Stimulated activated CD8-positive, alpha-beta memory T cell treated with anti-CD3 and anti-CD28 coated beads, Interleukin-12 subunit alpha, Interleukin-12 subunit beta, amount 100 ng/mL, for 24 hours (primary cell): ENCODE results near the gene THOC7.

ENCODE experiments used
- DNase-seq: peaks from one replicate; pipeline ENCODE4 v3.0.0-alpha.2; 2020; ENCODE audit errors: extremely low read depth

THOC7 gene

DNA sequence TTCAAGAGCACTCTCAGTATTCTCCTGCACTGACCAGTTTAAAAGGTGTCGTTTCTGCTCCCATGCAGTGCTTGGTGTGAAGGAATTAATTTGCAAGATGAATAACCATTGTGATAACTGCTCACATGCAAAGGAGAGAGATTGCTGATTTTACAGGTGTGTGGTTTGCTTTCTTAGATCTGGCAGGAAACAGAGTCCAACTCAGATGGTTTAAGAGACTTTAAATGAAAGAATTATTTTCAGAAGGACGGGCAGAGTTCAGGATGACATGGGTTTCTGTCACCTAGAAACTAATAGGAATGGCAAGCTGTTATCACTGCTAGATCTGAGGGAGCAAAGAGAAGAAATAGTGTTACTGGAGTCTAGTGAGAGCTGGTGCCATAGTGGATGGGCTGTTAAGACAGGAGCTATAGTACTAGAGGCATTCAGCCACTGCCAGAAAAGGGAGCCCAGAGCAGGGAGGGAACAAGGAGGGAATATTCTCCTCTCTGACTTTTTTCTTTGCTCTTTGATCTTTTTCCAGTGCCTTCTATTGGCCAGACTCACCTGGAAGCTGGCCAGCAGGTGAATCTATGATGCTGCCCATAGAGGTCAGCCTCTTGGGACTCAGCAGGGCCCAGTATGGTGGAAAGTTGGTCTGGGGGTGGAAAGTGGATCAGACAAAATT, 14.9 kb upstream of the THOC7 start:
- no peak for DNase-seq

DNA sequence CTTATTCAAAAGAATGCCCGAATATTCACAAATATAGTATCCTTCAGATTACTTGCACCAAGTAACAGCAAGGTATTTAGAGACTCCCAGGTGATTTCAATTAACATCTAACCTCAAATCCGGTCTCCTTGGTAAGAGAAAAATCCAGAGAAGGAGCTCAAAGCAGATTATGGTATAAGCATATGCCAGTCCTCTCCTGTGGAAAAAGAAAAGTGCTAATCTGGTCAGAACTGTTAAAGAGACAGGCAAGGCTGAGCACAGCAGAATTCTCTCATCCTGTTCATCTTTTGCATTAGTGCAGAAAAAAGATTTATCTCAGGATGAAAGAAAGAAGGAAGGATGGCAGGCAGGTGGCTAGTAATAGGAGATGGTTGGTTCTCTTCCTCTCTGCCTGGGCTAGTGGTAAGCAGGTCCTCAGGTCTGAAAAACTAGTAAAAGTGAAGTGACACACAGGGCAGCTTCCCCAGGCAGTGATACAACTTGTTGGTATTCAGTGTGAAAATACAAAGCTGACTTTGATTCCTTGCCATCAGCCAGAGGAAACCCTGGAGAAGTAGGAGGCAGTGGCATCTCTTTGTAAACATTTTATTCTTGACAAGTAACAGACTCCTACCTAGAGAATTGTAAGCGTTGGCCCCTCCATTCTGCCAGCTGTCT, 14.3 kb upstream of the THOC7 start:
- DNase-seq, result no peak

- no peak for DNase-seq
Measured at GRCh38 chr3:63876260-63876659, 12.7 kb upstream of the THOC7 start.

DNA sequence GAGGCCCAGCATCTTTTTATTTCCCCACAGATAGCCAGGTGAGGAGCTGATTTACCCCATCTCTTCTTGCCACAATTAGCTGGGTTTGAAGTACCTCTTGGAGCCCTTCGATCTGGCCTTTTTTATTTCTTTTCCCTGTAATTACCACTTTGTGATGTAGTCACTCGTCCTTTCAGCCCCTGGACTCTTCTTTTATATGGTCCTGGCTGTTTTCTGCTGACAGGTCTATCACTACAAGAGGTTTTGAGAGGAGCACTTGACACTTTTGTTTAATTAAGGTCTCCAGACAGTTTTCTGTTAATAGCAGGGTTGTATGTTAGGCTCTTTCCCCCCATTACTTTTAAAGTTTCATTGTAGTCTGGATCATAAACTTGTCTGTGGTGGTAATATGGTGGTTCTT, 11.9 kb upstream of the THOC7 start:
- no peak for DNase-seq

- DNase-seq, result no peak
Measured at GRCh38 chr3:63874769-63875168, 11.2 kb upstream of the THOC7 start.

- DNase-seq, result no peak
Measured at GRCh38 chr3:63872135-63872924, 8.7 kb upstream of the THOC7 start.

- DNase-seq, result no peak
Measured at GRCh38 chr3:63870615-63871005, 7.0 kb upstream of the THOC7 start.

GRCh38 chr3:63869940-63870614, 6.5 kb upstream of the THOC7 start:
- no peak for DNase-seq

DNA sequence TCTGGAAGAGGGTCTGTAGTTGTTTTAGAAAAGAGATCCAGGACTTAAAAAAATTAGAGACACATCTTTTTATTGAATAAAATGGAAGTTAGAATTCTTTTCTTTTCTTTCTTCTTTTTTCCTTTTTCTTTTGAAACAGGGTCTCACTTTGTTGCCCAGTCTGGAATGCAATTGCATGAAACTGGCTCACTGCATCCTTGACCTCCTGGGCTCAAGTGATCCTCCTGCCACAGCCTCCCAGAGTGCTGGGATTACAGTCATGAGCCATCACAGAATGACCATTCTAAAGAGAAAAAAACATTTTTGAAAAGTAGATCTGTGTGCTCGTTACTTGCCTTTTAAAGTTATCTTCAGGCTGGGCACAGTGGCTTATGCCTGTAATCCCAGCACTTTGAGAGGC, 3.6 kb upstream of the THOC7 start:
- DNase-seq, result no peak

GRCh38 chr3:63864965-63865327, 1.3 kb upstream of the THOC7 start:
- DNase-seq, result no peak

DNA sequence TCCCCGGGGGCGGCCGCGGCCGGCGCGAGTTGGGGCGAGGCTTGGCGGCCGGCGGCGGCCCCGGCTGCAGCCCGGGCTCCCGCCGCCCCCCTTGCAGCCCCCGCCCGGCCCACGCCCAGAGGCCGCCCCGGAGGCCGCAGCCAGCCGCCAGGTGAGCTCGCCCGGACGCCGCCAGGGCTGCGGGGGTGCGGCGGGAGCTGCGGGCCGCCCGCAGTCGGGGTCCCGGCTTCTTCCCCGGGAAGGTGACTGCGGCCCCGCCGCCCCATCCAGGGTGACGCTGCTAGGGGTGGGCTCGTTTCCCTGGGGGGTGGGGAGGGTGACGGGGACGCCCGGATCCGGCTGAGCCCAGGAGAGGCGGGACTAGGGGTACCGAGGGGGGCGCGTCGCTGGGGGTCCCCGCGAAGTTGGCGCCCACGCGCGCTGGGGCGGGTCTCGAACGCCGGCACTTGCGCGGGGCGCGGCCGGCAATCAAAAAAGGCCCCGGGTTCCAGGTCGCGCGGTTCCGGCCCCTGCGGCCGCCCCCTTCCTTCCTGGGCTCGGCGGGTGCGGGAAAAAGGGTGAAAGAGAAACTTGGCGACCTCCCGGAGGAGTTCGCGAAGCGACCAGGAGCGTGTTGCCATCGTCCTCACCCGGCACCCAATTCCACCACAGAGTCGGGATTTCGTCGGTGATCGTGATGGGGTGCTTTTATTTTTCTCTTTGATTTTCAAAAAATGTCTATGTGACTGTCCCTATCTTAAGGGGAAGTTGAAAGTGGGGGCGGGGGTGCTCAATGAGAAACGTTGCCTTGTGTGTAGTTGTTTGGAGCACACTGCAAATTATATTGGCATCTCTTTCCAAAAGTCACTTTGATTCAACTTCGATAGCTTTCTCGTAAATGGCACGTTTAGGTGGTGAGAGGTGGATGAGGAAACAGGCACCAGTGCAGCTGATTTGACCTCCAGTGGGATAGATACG, 681 bp upstream of the THOC7 start:
- DNase-seq, result peak; percentile 11

GRCh38 chr3:63862804-63863149, 828 bp downstream of the THOC7 start:
- no peak for DNase-seq

DNA sequence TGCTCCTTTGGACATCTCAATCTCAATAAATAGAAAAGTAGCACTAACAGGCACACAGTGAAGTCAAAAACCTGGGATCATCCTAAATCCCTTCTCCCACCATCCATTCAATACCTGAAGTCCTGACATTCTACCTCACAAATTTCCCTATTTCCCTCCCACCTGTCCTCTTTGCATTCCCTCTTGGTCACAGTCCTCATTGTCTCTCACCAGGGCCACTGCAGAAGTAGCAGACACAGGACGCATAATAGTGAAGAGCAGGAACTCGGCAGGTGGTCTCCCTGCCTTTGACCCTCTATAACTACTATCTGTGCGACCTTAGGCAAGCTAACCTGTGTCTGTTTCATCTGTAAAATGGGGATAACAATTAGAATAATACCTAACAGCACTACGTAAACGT, 2.3 kb downstream of the THOC7 start:
- no peak for DNase-seq

DNA sequence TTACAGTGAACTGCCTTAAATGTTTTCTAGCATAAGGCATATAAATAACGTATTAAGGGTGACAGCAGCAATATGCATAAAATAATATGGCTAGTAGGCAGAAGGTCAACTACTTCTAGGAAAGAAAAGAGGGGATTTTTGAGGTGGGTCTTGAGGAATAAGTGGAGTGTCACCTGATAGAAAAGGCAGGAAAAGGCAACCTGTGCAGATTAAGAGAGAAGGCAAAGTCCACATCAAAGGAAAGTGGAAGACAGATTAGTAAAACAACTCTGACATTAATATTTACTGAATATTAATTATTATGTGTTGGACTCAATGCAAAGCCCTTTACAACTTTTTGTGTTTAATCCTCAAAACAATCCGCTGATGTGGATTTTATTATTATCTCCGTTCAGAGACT, 2.8 kb downstream of the THOC7 start:
- no peak for DNase-seq

DNA sequence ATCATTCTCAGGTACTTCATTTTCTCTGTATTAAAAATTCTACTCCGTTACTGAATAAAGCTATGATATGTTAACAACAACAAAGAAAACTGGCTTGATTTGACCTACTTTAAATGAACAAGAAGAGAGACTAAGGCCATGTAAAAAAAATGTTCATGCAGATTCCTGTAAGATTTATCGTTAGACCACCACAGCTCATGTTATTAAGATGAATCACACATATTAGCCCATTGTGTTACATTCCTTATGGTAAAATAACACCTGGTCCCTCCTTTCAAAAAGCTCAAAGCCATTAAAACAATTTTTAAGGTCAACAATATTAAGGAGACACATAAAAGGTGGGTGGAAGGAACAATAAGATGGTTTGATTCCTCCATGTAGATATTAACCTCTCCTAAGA, 6.3 kb downstream of the THOC7 start:
- DNase-seq, result no peak

DNA sequence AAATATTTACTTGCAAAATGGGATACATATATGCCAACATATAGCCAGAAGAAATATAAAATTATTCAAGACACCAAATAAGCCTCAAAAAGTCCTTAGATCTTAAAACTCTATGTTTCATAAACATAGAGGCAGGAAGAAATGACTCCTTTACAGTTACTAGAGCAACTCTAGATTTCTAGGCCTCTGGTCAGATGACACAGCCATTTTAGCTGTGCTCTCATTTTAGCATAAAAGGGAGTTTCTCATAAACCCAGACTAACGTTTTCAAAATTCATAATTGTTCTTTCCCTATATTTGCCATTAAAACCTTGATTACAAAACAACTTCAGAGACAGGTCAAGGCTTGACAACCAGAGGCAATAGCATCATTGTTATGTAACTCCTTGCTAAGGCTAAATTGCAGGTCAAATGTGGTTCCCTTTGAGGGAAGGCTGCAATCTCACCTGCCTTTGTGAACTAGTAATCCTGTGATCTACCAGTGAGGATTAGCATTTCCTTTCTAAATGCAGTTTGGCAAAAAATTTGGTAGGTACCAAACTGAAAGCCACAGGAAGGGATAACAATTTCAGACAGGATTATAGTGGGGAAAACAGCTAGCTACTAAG, 8.2 kb downstream of the THOC7 start:
- no peak for DNase-seq

DNA sequence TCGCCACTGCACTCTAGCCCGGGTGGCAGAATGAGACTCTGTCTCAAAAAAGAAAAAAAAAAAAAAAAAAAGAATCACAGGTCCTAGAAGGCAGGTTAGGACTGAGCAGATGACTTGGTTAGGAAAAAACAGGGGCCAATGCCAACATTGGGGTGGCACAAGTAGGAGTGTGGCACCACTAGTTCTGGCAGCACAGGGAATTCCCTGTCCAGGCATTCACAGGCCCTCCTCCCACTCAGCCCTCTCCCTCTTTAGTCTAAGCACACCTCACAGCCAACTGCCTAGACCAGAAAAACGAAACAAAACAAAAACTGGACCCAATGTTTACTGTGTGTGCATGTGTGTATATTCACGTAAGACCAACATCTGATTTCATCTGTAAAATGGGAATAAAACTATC, 10.5 kb downstream of the THOC7 start:
- DNase-seq, result no peak

DNA sequence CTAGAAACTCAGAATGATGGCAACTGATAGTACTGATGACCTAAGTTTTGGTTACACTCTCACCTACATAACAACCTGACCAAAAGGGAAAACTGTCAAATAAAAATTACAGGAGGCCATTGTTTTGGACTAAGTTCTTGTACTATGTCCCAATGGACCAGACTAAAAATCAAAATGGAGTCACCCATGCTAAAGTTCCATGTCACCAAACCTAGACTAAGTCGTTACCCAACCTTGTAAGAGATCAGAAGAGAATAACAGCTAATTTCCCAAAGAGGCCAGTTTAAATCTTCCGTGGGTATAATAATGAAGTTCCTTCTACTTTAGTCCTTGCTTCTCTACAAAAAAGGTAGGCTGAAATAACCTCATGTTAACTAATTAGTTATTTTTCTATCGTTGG, 12.3 kb downstream of the THOC7 start:
- DNase-seq, result no peak

- DNase-seq, result no peak
Measured at GRCh38 chr3:63849175-63849574, 14.4 kb downstream of the THOC7 start.

DNA sequence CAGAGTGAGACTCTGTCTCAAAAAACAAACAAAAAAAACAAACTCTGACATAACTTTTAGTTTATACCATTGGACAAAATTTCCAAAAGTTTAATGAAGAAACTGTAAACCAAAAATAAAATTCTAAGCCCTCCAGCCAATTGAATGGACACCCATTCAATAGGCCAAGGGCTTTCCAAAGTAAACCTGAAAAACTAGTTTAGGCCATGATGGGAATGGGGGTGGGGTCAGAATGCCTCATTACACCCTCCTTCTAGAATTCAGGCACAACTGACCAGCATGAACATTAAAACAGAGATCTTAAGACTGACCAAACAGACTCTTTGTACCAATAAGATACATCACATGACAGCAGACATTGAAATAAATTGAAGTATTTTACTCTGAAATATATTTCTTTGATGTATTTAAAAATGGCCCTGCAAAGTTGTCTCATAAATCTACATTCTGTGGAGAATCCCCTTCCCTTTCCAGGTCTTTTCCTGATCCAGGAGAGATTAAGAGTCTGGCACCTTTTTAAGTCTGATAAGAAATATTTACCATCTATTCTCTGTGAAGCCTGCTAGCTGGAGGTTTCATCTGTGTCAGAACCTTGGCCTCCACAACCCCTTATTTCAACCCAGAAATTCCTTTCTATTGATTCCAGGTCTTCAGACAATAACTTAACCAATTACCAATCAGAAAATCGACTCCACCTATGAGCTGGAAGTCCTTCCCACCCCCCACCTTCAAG, 15.7 kb downstream of the THOC7 start:
- DNase-seq, result no peak
